ENCODE results near the gene DACH1.
A peak's percentile ranks its signal among the peaks of the same experiment; 100 is the strongest.

Gene DACH1

DNA sequence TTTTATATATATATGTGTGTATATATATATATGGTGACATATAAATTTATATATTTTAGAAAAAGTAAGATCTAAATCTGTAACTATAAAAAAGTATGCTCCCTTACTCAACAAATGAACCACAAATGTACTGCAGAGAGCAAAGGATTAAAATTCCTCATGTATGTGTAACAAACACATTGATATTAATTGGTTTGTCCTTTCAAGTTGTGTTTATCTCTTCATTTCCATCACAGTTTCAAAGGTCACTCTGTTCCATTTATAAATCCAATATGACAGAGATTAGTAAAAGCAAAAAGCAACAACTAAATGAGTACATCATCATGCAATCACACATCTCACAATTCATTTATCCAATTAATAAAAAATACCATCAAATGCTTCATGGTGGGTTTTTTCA lies 247.9 kb downstream of the DACH1 start:
- DNase-seq, result no peak

DNA sequence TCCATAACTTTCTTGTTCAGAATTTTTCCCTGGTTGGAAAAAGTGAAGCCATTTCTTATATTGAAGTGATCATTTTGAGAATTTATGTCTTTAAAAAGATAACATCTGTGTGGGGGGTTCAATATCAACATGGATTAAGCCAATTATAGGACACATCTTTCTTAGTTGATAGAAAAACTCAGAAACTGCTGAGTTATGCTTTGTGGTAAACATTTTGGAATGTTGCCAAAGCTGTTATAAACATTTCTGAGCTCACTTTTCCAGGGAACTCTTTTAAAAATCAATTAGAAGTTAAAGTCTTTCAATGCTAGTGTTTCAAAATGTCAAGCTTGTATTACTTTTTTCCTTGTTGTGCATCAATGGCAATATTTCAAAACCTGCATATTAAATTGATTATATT lies 248.8 kb downstream of the DACH1 start:
- peak; percentile 4 for DNase-seq

DNA sequence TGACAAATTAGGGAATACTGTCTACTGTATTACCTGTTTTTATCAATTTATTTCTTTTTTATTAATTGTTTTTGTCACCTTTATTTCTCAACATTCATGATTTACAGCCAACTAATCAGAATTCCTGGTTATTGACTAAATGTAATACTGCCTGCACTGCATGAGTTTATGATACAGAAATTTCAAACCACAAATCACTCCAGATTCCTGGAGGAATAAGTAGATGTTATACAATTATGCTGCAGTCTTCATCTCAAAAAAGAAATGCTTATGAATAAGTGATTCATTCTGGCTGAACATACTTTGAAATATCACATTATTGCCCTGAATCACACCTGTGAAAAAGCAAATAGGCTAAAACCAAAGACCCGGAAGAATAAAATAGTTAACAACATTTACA lies 249.7 kb downstream of the DACH1 start:
- DNase-seq, result no peak

DNA sequence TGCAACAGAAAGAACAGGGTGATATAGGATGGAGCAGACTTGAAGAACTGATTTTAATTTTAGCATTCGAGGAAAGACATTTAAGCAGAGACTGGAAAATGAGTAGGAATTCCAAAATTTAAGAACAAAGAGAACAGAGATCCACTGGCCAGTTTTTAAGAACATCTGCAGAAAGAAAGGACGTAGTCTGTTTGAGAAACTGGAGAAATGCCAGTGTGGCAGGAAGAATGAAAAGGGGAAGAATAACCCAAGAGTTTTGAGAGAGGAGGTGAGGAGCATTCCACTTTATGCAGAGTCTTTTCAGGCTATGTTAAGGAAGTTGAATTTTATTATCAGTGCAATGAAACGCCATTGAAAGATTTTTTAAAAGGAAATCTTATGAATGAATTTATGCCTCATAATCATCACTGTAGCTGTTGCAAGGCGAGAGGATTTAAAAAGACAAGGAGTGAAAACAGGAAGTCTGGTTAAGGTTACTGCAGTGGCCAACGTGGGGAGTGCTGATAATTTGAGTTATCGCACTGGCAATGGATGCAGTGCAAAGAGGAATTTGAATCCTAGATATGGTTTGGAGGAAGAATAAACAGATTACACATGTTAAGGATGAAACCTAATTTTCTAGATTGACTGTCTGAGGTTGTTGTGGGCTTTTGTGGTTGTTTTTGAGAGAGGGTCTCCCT lies 253.8 kb downstream of the DACH1 start:
- no peak for DNase-seq

DNA sequence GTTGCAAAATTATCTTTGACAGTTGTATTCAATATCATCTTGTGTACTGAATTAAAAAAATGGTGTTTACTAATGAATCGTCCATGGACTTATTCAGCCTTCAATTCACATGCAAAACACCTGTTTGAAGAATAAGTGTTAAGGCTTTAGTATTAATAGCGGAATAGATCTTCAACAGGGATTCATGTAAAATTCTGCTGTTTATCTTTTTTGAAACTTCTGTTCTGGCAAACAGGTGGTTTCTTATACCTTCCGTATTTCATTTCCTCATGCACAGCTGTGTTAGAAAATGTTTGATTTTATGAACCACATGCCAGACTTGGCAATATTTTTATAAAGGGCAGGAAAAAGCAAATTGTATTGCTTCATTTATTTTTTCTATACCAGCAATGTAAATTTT lies 255.7 kb downstream of the DACH1 start:
- no peak for DNase-seq

DNA sequence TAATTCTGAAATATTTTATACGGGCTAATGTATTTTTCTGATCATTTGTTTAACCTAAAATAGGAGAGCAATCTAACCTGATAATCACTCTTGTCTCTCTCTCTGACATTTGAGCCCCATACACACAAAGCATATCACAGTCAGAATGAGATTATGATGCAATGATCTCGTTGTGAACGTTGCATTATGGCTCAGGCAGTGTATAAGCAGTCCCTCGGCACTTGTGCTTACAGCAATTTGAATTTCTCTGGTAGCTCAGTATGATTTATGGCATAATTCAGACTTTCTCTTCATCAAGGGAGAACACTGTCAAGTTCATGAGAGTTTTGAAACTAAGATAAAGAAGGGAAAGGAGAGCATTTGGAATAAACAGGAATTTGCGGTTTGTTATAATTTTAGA lies 256.1 kb downstream of the DACH1 start:
- DNase-seq, result no peak

DNA sequence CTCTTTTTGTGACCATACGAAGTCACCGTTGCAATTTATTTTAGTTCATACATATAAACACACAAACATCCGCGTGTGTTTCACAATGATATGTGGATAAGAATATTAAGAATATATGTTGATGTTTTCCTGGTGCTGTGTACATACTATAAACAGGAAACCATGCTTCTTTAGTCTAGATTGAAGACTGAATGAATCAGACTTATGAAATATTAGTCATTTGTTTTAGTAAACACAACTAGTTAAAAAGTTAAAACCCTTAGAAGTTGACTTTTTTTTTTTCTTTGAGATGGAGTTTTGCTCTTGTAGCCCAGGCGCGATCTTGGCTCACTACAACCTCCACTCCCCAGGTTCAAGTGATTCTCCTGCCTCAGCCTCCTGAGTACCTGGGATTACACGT lies 257.7 kb downstream of the DACH1 start:
- no peak for DNase-seq

DNA sequence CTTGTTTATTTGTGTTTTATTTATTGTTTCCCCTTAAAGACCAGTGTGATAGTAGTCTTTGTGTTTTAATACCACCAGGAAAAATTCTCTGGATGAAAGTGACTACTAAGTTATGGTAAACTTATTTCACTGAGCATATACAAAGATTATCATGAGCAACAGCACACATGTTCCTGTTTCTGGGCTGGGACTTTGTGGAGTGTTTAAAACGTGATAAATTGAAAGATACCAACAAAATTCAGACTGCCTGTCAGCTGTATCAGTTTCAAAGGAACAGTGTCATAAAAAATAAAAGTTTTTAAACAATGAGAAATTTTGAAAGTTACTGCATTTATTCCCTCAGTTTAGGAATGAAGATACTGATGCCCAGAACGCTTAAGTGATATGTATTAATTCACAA lies 259.4 kb downstream of the DACH1 start:
- no peak for DNase-seq

DNA sequence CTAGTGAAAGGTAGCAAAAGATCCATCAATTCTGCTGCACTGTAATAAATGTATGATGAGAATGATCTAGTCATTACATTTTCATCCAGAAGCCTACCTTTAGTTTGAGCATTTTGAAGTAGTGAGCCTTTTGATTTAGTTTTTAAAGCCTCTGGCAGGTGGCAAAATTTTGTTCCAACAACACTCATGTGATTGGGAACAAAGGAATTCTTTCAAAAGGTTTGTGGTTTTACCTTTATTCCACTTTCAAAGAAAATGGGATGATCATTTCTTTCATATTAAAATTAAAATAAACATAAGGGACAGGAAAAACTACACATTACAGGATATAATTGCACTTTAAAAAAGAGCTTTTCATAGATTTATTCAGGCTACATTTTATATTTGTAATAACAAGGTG lies 260.2 kb downstream of the DACH1 start:
- DNase-seq, result no peak

DNA sequence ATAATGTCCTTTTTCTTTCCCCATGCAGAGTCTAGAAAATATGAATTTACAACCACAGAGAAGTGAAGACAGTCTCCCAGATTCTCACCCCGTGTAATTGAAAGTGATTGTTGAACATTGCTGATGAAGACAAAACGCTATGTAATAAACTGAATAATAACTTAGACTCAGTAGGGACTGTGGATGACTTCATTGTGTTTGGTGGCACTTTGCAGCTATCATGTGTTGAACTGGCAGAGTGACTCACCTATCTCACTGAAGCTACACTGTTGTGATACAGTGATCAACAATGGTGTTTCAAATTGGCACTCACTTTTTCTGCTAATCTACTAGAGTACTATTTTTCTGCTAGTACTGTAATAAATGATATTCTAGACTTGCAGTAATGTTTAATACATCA lies 261.3 kb downstream of the DACH1 start:
- no peak for DNase-seq

DNA sequence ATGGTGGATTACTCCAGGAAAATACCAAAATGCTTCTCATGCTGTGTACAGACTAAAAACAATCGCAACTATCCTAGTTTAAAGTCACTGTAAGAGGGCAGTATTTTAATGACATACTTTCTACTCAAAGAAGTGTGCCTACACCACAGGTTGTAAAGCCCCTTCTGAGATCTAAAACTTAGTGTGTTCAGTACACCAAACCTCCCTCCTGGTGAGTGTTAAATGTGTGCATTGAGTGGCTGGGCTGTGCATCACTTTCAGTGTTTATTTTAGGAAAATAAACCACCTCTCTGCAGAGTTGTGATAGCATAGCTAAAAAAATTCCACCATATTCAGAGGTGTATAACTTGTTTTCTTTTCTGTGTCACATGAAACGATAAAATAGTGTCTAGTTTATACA lies 263.7 kb downstream of the DACH1 start:
- no peak for DNase-seq

DNA sequence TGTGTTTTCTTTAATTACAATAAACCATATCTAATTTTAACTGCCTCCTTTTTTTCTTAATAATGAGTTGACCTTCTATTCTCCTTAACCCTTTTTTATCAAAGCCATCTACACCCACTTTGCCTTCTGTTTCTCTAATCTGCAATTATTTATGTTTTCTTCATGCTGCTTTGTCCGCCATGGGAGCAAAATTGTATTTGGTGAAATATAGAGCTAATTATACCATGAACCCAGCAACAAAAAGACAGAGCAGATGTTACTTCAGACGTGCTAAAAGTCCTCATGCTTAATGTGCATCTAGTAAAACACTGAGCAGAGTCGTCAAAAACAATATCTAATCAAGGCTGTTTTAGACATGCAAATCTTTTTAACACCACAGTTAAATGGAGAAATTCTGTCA lies 264.7 kb downstream of the DACH1 start:
- DNase-seq, result no peak

DNA sequence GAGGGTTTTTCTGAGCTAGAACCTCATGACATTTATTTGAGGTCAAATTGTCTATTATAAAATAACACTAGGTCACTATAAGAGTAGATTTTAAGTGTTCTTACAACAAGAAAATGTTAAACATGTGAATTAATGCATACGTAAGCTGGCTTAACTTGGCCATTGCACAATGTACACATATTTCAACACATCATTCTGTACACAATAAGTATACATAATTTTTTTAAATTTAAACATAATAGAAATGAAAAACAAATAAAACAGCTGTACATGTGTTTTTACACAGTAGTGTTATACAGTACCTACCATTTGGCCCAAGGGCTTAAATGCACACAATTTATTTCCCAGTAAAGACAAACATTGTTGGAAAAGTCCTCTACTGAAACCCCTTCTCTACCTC lies 269.9 kb downstream of the DACH1 start:
- DNase-seq, result no peak

DNA sequence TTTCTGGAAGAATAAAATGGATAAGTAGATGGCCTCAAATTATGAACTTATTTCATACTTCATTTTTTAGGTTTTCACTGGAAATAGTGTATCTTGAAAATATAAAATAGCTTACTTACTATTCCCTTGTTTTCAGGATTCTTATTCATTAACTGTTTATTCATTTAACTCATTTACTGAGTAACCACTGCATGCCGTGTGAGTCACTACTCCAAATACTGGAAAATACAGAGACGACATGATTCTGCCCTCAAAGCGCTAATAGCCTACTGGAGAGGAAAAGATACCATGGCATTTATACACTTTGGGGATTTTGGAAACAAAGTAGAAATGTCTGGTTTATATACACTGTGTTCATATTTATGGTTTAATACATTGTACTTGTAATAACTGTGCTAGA lies 270.9 kb downstream of the DACH1 start:
- DNase-seq, result no peak

DNA sequence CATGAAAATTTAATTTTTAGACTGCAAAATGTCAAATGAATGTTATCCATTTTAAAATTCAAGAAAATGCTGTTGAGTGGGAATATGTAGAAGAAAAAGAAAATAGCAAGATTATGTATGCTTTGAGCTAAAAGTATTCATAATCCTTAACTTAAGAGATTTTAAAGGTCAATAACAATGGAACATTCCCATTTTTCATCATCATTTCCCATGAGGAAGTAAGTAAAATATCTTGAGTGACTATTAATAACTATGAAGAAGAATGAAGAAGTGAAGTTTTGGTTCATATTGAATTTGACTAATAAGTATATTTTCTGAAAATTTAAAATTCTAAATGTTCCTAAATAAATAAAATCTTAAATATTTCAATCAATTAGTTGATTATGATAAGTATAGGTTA lies 273.4 kb downstream of the DACH1 start:
- DNase-seq, result no peak

DNA sequence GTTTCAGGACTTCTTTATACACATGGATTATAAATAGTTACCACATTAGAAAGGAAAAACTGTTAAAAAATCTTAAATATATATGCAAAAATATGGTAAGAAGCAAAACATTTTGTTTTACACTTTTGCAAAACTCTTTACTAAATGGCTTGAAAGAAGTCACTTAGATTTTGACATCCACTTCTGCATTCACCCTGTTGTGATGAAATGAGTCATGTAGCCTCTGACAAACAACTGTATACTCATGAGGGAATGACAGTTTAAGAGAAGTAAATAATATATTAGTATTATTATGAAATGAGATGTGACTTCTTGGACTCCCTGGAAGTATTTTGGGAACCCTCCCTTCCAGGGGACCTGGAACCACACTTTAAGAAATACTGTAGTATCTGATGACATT lies 275.6 kb downstream of the DACH1 start:
- DNase-seq, result no peak

DNA sequence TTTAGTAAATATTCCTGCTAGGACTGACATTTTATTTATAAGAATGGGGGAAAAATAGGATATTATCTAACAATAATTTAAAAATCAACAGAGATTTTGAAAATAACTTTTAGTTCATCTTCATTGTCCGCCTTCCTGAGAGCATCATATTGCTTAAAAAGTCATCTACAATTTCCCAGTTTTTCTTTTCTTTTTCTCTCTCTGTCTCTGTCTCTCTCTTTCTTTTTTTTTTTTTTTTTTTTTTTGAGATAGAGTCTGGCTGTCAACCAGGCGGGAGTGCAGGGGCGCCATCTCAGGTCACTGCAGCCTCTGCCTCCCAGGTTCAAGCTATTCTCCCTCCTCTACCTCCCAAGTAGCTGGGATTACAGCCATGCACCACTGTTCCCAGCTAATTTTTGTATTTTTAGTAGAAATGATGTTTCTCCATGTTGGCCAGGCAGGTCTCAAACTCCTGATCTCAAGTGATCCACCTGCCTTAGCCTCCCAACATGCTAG lies 276.3 kb downstream of the DACH1 start:
- DNase-seq, result no peak

DNA sequence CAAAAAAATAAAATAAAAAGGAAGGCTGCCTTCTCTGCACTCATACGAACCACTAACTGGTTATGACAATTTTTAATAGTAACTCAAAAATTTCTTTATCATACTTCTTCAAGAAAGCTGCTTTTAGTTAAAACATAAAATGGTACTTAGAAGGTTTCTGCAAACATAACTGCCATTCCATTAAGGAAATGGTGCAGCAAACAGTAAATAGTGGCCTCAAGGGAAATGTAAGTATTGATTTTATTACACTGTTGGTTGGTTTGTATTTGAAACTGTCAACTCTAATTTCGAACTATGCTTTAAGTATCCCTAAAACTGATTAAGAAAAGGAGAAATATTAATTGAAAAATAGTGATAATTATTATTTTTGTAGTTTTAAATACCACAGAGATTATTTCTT lies 278.0 kb downstream of the DACH1 start:
- DNase-seq, result no peak

DNA sequence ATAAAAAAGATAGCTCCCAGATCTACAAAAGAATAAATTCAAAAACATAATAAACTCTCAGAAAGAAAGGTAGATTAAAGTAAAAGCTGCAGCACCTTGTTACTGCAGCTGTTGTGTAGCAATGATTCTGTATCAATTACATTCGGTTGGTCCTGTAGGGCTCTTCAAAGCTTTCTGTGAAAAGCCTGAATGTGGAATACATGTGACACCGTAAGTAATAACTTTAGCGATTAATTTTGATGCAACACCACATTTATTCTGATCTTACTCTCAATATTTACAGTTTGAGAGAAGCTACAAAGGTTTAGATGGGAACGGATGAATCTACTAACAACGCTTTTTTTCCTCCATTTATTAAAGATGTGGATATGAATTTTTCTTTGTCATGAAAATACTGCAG lies 279.2 kb downstream of the DACH1 start:
- DNase-seq, result no peak

DNA sequence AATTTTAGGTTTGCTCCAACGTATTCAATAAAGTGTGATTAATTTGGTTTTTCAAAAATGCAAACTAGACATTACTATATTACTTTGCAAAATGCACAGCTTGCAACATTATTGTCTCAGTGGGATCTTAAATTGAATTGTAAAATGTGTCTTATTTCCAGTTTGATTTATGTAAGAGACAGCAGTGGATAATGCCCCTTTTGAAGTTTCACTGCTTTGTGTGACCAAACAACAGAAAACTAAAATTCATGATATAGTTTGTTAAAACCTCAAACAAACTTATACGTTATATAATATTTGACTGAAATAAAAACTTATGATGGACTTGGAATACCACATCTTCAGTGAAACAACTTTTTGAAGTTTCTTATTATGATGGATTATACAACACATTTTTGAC lies 279.8 kb downstream of the DACH1 start:
- DNase-seq, result no peak

DNA sequence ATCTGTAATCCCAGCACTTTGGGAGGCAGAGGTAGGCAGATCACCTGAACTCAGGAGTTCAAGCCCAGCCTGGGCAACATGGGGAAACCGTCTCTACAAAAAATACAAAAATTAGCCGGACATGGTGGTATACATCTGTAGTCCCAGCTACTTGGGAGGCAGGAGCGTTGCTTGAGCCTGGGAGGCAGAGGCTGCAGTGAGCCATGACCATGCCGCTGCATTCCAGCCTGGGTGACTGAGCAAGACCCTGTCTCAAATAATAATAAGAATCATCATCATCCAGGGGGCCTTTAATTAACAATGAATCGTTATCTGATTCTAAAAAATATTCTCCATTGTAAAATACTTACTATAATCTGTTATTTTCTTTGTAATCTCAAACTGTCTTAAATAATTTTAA lies 283.4 kb downstream of the DACH1 start:
- no peak for DNase-seq

DNA sequence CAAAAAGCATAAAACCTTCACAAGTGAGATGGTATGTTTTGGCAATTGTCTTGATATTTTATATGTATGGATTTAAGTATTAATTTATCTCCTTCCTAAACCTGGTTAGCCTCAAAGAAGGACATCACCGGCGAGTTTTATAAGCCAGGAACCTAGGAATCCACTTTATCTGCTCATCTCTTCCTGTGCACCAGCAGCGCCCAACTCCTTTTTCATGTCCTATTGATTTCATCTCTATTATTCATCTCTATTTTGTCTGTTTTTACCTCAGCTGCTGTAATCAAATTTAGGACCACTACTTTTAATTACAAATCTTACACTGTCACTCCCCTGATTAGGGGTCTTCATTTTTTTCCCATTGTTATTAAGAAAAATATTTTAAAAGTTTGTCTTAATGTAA lies 286.4 kb downstream of the DACH1 start:
- no peak for DNase-seq

DNA sequence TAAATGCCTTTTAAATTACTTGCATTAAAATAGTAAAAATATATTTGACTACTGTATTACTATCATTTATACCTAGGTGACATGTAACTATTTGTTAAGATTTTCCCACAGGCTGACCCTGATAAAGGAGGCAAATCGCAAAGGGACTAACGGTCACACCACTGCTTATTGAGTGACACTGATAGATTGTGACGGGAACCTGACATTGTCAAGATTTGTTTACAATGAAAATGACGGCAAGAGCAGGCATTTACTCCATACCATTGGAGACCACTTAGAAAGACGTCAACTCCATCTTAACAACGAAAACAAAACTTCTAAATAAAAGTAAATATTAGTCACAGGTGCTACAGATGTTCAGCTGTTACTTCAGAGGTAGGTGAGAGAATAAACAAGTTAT lies 289.0 kb downstream of the DACH1 start:
- no peak for DNase-seq

DNA sequence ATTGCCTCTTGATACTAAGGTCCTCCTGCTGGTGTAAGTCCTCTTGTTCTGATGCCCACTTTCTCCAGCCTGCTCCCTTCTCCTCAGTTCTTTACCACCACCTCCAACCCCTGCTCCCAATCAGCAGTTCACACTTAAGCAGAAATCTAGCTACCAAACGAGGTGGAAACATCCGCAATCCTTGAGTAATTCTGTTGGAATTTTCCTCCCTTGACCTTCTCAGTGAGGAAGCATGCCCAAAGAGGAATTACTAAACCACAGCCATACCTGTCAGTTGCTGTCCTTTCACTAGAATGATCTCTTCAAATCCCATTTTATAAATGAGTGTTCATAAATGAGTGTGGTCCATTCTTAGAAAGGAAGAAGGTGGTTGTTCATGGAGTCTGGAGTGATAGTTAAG lies 289.9 kb downstream of the DACH1 start:
- no peak for DNase-seq

DNA sequence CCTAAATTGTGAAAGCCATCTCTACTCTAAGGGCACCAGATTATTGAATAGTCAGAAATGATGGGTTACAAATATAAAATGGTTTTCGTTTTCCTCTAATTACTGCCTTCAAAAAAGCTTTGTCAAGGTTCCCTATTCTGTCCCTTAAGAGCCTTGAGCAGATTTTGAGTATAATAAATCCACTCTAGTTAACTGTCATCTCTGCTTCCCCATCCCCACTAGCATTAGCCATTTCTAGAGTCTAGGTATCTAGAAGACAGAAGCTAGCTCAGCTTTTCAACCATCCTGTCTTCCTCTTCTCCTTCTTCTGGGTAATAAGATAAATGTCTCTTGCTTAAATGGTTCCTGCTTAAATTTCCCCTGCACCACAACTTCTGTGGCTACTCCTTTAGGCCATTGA lies 290.4 kb downstream of the DACH1 start:
- no peak for DNase-seq

Measured in fibroblast of skin of scalp (primary cell).